H1 (cell line): ENCODE data around the gene PLXDC2. TPM values are rescaled to one million over a fixed set of nuclear protein-coding genes. Genes with fewer than 3 reads are reported as not detected.

Source experiments
- CTCF ChIA-PET: fragments of 300-600 bp; sonication (Branson Sonifier 250); formaldehyde crosslinking; loops from one replicate; lab custom pipeline; 2021; ENCODE audit not compliant: partially characterized antibody; lab: Charles Lee
- POLR2A ChIA-PET: fragments of 300-600 bp; sonication (Branson Sonifier 250); formaldehyde crosslinking; loops from one replicate; lab custom pipeline; 2021; ENCODE audit warnings: inconsistent platforms; ENCODE audit not compliant: partially characterized antibody; lab: Charles Lee
- DNase-seq, 2 experiments: peaks; one replicate each; pipeline versions ENCODE4 v3.0.0 to v3.0.0-alpha.2; 2010 to 2022; ENCODE audit warnings: low spot score in 2 of 2, low read depth in 1 of 2, mixed read lengths in 1 of 2
- FAIRE-seq: peaks from 2 replicates; lab custom pipeline; 2011; peaks lifted over from hg19 to GRCh38; lab: Jason Lieb, UNC
- H2AFZ ChIP-seq: 2 replicates; pipeline ENCODE4 v1.8.1; 2012; ENCODE audit warnings: low read length, inconsistent platforms
- H2AK5ac ChIP-seq: 2 replicates; pipeline ENCODE4 v1.6.1; 2013; ENCODE audit warnings: low read depth, low read length
- H2BK120ac ChIP-seq: replicated peaks from 2 replicates; pipeline ENCODE3; 2013; ENCODE audit warnings: low read depth, low read length, inconsistent platforms
- H2BK12ac ChIP-seq: 2 replicates; pipeline ENCODE4 v1.6.1; 2013; ENCODE audit warnings: low read depth, low read length
- H2BK15ac ChIP-seq: 2 replicates; pipeline ENCODE4 v1.6.1; 2013; ENCODE audit warnings: low read length
- H2BK20ac ChIP-seq: 2 replicates; pipeline ENCODE4 v1.6.1; 2013; ENCODE audit warnings: low read length
- H2BK5ac ChIP-seq: 2 replicates; pipeline ENCODE4 v1.6.1; 2013; ENCODE audit warnings: low read depth, low read length
- H3K14ac ChIP-seq: 2 replicates; pipeline ENCODE4 v1.6.1; 2013; ENCODE audit warnings: inconsistent platforms; ENCODE audit not compliant: insufficient read length
- H3K18ac ChIP-seq: 2 replicates; pipeline ENCODE4 v1.6.1; 2013; ENCODE audit warnings: low read length; ENCODE audit errors: extremely low read depth
- H3K23ac ChIP-seq: 2 replicates; pipeline ENCODE4 v1.6.1; 2013; ENCODE audit warnings: inconsistent platforms; ENCODE audit not compliant: insufficient read length
- H3K23me2 ChIP-seq: 2 replicates; pipeline ENCODE4 v1.6.1; 2013; ENCODE audit warnings: low read depth, low read length
- H3K27ac ChIP-seq: 2 replicates; pipeline ENCODE4 v1.6.1; 2011; ENCODE audit warnings: low read depth, low read length, inconsistent platforms
- H3K27me3 ChIP-seq, 4 experiments: replicated peaks in 1 of 4; 1 replicate in 1 of 4; 2 replicates in 3 of 4; pipeline versions ENCODE4 v1.6.1 to v1.8.1; 2011 to 2013; ENCODE audit warnings: low read length in 3 of 4, mild to moderate bottlenecking in 3 of 4, inconsistent platforms in 2 of 4, mixed read lengths in 2 of 4, moderate library complexity in 1 of 4; ENCODE audit not compliant: control insufficient read depth in 3 of 4, insufficient read depth in 3 of 4; ENCODE audit errors: extremely low read depth in 1 of 4
- H3K36me3 ChIP-seq, 4 experiments: 2 replicates each; pipeline versions ENCODE4 v1.6.1 to v1.8.1; 2011 to 2013; ENCODE audit warnings: mild to moderate bottlenecking in 4 of 4, low read length in 3 of 4, moderate library complexity in 2 of 4, control low read depth in 1 of 4, inconsistent platforms in 1 of 4; ENCODE audit not compliant: insufficient read depth in 4 of 4, control insufficient read depth in 2 of 4
- H3K4ac ChIP-seq: replicated peaks from 2 replicates; pipeline ENCODE3; 2013; ENCODE audit warnings: low read length, low read depth, mixed read lengths, inconsistent platforms; ENCODE audit not compliant: insufficient read length
- H3K4me1 ChIP-seq, 4 experiments: replicated peaks in 1 of 4; 1 replicate in 1 of 4; 2 replicates in 3 of 4; pipeline versions ENCODE4 v1.6.1 to v1.8.1; 2011 to 2013; ENCODE audit warnings: low read length in 3 of 4, inconsistent platforms in 2 of 4, mixed read lengths in 1 of 4; ENCODE audit not compliant: insufficient read depth in 4 of 4, control insufficient read depth in 3 of 4
- H3K4me2 ChIP-seq, 2 experiments: 2 replicates each; pipeline versions ENCODE4 v1.6.1 to v1.8.1; 2011 to 2013; ENCODE audit warnings: low read depth in 2 of 2, low read length in 2 of 2, control low read depth in 1 of 2, inconsistent platforms in 1 of 2, mild to moderate bottlenecking in 1 of 2; ENCODE audit not compliant: insufficient read depth in 1 of 2
- H3K4me3 ChIP-seq, 4 experiments: fragments of 200-600, 300-600 bp in 1 of 4; sonication (generic), shearing (Covaris generic), sonication (Bioruptor Twin) in 1 of 4; 2 replicates each; pipeline versions ENCODE4 v1.5.1 to v1.8.1; 2011 to 2016; ENCODE audit warnings: low read length in 4 of 4, low read depth in 3 of 4, control low read depth in 2 of 4, inconsistent platforms in 2 of 4, mild to moderate bottlenecking in 2 of 4, mixed read lengths in 1 of 4, moderate library complexity in 1 of 4; ENCODE audit not compliant: insufficient read depth in 2 of 4; ENCODE audit errors: extremely low read depth in 1 of 4
- H3K56ac ChIP-seq: replicated peaks from 2 replicates; pipeline ENCODE3; 2013; ENCODE audit warnings: low read depth, mild to moderate bottlenecking, mixed read lengths, low read length, inconsistent platforms; ENCODE audit not compliant: insufficient read length
- H3K79me1 ChIP-seq: 2 replicates; pipeline ENCODE4 v1.6.1; 2013; ENCODE audit warnings: low read depth, low read length, control low read depth
- H3K79me2 ChIP-seq, 2 experiments: 2 replicates each; pipeline versions ENCODE4 v1.6.1 to v1.8.1; 2012 to 2013; ENCODE audit warnings: low read length in 2 of 2, mild to moderate bottlenecking in 2 of 2, inconsistent platforms in 1 of 2; ENCODE audit not compliant: insufficient read depth in 2 of 2, control insufficient read depth in 1 of 2
- H3K9ac ChIP-seq, 4 experiments: replicated peaks in 1 of 4; 1 replicate in 1 of 4; 2 replicates in 3 of 4; pipeline versions ENCODE4 v1.6.1 to v1.8.1; 2011 to 2013; ENCODE audit warnings: low read depth in 3 of 4, low read length in 3 of 4, control low read depth in 2 of 4, mild to moderate bottlenecking in 2 of 4, moderate library complexity in 2 of 4, inconsistent platforms in 1 of 4; ENCODE audit errors: extremely low read depth in 1 of 4
- H3K9me3 ChIP-seq, 2 experiments: 2 replicates each; pipeline versions ENCODE4 v1.6.1 to v1.8.1; 2012 to 2013; ENCODE audit warnings: mild to moderate bottlenecking in 2 of 2, moderate library complexity in 2 of 2, control low read depth in 1 of 2, inconsistent platforms in 1 of 2, low read depth in 1 of 2, low read length in 1 of 2, mixed read lengths in 1 of 2; ENCODE audit not compliant: insufficient read depth in 2 of 2
- H4K20me1 ChIP-seq, 2 experiments: replicated peaks in 1 of 2; 2 replicates each; pipeline versions ENCODE3 to v1.8.1; 2011 to 2013; ENCODE audit warnings: inconsistent platforms in 2 of 2, low read length in 2 of 2, mild to moderate bottlenecking in 1 of 2; ENCODE audit not compliant: insufficient read depth in 2 of 2, control insufficient read depth in 1 of 2
- H4K5ac ChIP-seq: 2 replicates; pipeline ENCODE4 v1.6.1; 2013; ENCODE audit warnings: low read length, low read depth, mixed read lengths, inconsistent platforms; ENCODE audit not compliant: insufficient read length
- H4K8ac ChIP-seq: 2 replicates; pipeline ENCODE4 v1.8.0; 2013; ENCODE audit warnings: mild to moderate bottlenecking, moderate library complexity, low read length, inconsistent platforms; ENCODE audit not compliant: insufficient read depth; ENCODE audit errors: extremely low read depth
- H4K91ac ChIP-seq: replicated peaks from 2 replicates; pipeline ENCODE3; 2013; ENCODE audit warnings: low read length, mixed read lengths, inconsistent platforms; ENCODE audit not compliant: insufficient read length
- CEBPB ChIP-seq: IDR thresholded peaks from 2 replicates; pipeline ENCODE4 v1.6.1; 2012; ENCODE audit warnings: low read depth, low read length
- CREB1 ChIP-seq: IDR thresholded peaks from 2 replicates; pipeline ENCODE4 v1.6.1; 2012; ENCODE audit warnings: inconsistent platforms
- GABPA ChIP-seq: IDR thresholded peaks from 2 replicates; pipeline ENCODE4 v1.6.1; 2011; ENCODE audit warnings: mild to moderate bottlenecking, low read length, moderate library complexity, borderline replicate concordance; ENCODE audit not compliant: insufficient read depth
- RNF2 ChIP-seq: fragments of 200-900, 300-1000 bp; sonication (generic); IDR thresholded peaks from 2 replicates; pipeline ENCODE4 v1.7.1; 2016; ENCODE audit warnings: borderline replicate concordance, low read depth, mild to moderate bottlenecking, antibody characterized with exemption, low read length; ENCODE audit not compliant: poor library complexity, severe bottlenecking; ENCODE audit errors: missing control alignments
- RXRA ChIP-seq: IDR thresholded peaks from 2 replicates; pipeline ENCODE4 v1.6.1; 2011; ENCODE audit warnings: low read depth, mild to moderate bottlenecking, low read length, moderate library complexity; ENCODE audit not compliant: insufficient read depth
- SIX5 ChIP-seq: IDR thresholded peaks from 2 replicates; pipeline ENCODE4 v1.6.1; 2011; ENCODE audit warnings: mild to moderate bottlenecking, low read depth, low read length
- WGBS, 2 experiments: shearing (Covaris generic) in 1 of 2; methylation state at CpG; one replicate each; pipeline versions ENCODE4 v1.1.6 to v1.1.7; 2013 to 2015; ENCODE audit warnings: low lambda C conversion rate in 2 of 2, mixed read lengths in 2 of 2, inconsistent platforms in 1 of 2, low coverage in 1 of 2, missing lambda C conversion rate in 1 of 2; ENCODE audit not compliant: insufficient replicate concordance in 2 of 2, insufficient coverage in 1 of 2, insufficient read length in 1 of 2; ENCODE audit errors: extremely low coverage in 1 of 2, missing lambda C conversion rate in 1 of 2; 5-methylcytosine and 5-hydroxymethylcytosine counted together
- polyA plus RNA-seq, 7 experiments: library from polyadenylated mRNA; depleted of rRNA in 3 of 7; stranded (reverse) in 5 of 7; unstranded in 2 of 7; fragments of >200 nt in 5 of 7; fragments of 200-250 nt in 2 of 7; gene quantifications; 1 replicate in 5 of 7; 2 replicates in 1 of 7; 4 replicates in 1 of 7; pipeline versions ENCODE4 v1.2.1 to v1.2.3, GENCODE V29; 2011 to 2013; ENCODE audit warnings: missing spikeins in 2 of 7, mixed read lengths in 2 of 7
- total RNA-seq: library from RNA; stranded (reverse); fragmentation: NEBNext Ultra II Directional; extraction: Animal tissue kit (Norgen Biotek cat#: 25700); gene quantifications from 2 replicates; pipeline ENCODE4 v1.2.1, GENCODE V29; 2021
- TF ChIP-seq, protein P1 (sequence below): IDR thresholded peaks from 2 replicates; pipeline ENCODE4 v1.6.1; 2011; ENCODE audit warnings: low read length, improper control_type of control experiment
- TF ChIP-seq, protein P2 (sequence below): IDR thresholded peaks from 2 replicates; pipeline ENCODE4 v1.6.1; 2012; ENCODE audit warnings: low read length, inconsistent platforms

PLXDC2 gene
- total and polyA plus RNA-seq, 2 of the 8 experiments (the other 6 are each of a cell fraction or from before 2014, with no cell fraction given) = 23.0 to 40.5 TPM

DNA sequence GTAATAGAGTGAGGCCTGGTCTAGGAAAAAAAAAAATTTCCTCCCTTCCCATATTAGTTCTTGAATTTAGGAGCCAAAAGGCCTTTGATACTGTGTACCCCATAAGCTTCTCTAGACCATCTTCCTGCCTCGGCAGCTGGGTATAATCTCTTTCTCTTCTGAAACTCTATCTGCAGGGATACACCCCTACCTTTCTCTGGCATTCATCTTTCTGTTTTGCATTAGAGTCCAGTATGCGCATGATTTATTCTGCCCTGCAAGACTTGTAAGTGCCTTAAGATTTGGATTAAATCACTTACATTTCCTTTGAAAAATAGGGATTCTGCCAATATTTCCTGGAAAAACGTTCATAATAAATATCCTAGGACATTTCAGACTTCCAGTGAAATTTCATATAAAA is 431.2 kb downstream of the PLXDC2 start:
- no peak overlapping the region for H4K91ac ChIP-seq
- H3K4me2 ChIP-seq = no peak overlapping the region
- no peak overlapping the region for H2BK120ac ChIP-seq
- no peak overlapping the region for H3K56ac ChIP-seq
- H3K4ac ChIP-seq = no peak overlapping the region
- H3K27ac ChIP-seq = no peak overlapping the region
- no peak for FAIRE-seq
- peaks cover 0 to 8% (median 2%) of the 10 kb centered on the region in 4 experiments; a peak in 3 of 8 replicates for H3K36me3 ChIP-seq
- H3K79me1 ChIP-seq = no peaks in the 10 kb centered on the region
- no peaks in the 10 kb centered on the region for H3K27me3 ChIP-seq
- H2BK5ac ChIP-seq = no peak overlapping the region
- no peak overlapping the region for H2AK5ac ChIP-seq
- H3K14ac ChIP-seq = no peak overlapping the region
- H2BK15ac ChIP-seq = no peak overlapping the region
- no peaks in the 10 kb centered on the region for H4K20me1 ChIP-seq
- no peak overlapping the region for H3K23ac ChIP-seq
- no peak overlapping the region for H2BK20ac ChIP-seq
- no peak overlapping the region for H4K8ac ChIP-seq
- POLR2A ChIA-PET = no interaction called here
- H3K4me3 ChIP-seq = no peak overlapping the region
- no peaks in the 10 kb centered on the region for H3K23me2 ChIP-seq
- no peak overlapping the region for H2BK12ac ChIP-seq
- 86% methylated on average over 3 of the region's 3 CpGs; no CpG with 5 or more reads in 1 of the 2 experiments for WGBS, 2 experiments
- no peaks in the 10 kb centered on the region for H3K9me3 ChIP-seq
- DNase-seq = no peak
- H2AFZ ChIP-seq = no peak overlapping the region
- H3K9ac ChIP-seq = no peak overlapping the region
- H3K18ac ChIP-seq = no peak overlapping the region
- H4K5ac ChIP-seq = no peak overlapping the region
- TF ChIP-seq, protein P1, sequence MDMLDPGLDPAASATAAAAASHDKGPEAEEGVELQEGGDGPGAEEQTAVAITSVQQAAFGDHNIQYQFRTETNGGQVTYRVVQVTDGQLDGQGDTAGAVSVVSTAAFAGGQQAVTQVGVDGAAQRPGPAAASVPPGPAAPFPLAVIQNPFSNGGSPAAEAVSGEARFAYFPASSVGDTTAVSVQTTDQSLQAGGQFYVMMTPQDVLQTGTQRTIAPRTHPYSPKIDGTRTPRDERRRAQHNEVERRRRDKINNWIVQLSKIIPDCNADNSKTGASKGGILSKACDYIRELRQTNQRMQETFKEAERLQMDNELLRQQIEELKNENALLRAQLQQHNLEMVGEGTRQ = no peak
- TF ChIP-seq, protein P2, sequence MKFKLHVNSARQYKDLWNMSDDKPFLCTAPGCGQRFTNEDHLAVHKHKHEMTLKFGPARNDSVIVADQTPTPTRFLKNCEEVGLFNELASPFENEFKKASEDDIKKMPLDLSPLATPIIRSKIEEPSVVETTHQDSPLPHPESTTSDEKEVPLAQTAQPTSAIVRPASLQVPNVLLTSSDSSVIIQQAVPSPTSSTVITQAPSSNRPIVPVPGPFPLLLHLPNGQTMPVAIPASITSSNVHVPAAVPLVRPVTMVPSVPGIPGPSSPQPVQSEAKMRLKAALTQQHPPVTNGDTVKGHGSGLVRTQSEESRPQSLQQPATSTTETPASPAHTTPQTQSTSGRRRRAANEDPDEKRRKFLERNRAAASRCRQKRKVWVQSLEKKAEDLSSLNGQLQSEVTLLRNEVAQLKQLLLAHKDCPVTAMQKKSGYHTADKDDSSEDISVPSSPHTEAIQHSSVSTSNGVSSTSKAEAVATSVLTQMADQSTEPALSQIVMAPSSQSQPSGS = no peak
- TF ChIP-seq GABPA (no peak), CREB1 (no peak), CEBPB (no peak), SIX5 (no peak), RXRA (no peak), RNF2 (no peak)
- no peaks in the 10 kb centered on the region for H3K79me2 ChIP-seq
- CTCF ChIA-PET = interaction anchor here (0.6 to 1.4 kb wide), 2 partner anchors 13 to 105 kb away, joined by 3 read pairs; no protein-coding TSS in a partner anchor
- peaks cover 0 to 8% (median 0%) of the 10 kb centered on the region in 4 experiments; a peak in 2 of 7 replicates for H3K4me1 ChIP-seq
